GM12892 (cell line): ENCODE measurements around the gene NPEPL1.
"Not testable (repeated sequence)": the region's sequence is repeated elsewhere in the genome, so short reads cannot be mapped to it uniquely, and the experiment has no call there.

ENCODE experiments used
- DNase-seq: peaks from one replicate; pipeline ENCODE4 v3.0.0; 2011; ENCODE audit not compliant: insufficient read length
- FAIRE-seq: peaks from 2 replicates; lab custom pipeline; 2011; peaks lifted over from hg19 to GRCh38; lab: Jason Lieb, UNC
- POLR2A ChIP-seq: IDR thresholded peaks from 2 replicates; pipeline ENCODE4 v1.6.1; 2011; ENCODE audit warnings: low read depth, low read length, control low read depth
- POLR2AphosphoS5 ChIP-seq: IDR thresholded peaks from 2 replicates; pipeline ENCODE4 v1.6.1; 2011; ENCODE audit warnings: low read depth, low read length, control low read depth
- TAF1 ChIP-seq: IDR thresholded peaks from 2 replicates; pipeline ENCODE4 v1.6.1; 2011; ENCODE audit warnings: low read depth, mild to moderate bottlenecking, control low read depth, low read length, borderline replicate concordance

Gene NPEPL1

DNA sequence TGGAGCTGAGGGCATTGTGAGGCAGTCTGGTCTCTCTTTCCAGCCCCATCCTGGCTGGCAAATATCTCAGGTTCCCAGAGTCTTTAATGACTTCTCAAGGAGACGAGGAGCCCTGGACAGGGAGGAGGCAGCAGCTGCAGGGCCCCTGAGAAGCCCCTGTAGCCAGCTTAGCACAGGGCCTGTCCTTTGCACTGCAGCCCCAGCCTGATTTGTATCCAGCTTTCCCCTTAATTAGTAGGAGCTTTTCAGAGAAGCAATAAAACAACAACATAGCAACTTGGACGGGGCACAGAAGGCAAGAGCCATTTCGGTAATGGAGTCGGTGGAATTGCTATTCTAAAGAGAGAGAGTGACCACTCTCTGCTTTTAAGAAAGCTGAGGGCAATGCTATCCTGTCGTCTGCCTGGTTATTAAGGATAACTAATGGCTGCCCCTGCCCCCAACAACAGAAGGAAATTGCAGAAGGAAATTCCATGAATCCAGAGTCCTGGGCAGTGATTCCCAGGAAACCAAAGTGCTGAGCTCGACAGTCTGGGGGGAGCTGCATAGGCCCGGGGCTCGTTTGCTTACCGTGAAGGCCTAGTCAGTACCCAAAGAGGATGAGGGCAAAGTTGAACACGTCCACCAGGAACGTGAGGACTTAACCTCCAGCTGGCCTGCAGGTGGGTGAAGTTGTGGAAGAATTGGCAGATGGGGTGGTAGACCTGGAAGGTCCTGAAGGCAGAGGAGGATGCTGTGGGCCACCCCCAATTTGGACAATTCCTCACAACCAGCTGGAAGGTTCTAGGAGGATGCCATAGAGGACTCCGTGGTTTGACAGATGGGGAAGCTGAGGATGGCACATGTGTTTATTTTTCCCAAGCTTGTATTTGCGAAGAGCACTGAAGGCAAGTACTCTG, 50.3 kb downstream of the NPEPL1 start:
- FAIRE-seq, result no peak
- TF ChIP-seq TAF1 (no peak), POLR2A (no peak), POLR2AphosphoS5 (no peak)

DNA sequence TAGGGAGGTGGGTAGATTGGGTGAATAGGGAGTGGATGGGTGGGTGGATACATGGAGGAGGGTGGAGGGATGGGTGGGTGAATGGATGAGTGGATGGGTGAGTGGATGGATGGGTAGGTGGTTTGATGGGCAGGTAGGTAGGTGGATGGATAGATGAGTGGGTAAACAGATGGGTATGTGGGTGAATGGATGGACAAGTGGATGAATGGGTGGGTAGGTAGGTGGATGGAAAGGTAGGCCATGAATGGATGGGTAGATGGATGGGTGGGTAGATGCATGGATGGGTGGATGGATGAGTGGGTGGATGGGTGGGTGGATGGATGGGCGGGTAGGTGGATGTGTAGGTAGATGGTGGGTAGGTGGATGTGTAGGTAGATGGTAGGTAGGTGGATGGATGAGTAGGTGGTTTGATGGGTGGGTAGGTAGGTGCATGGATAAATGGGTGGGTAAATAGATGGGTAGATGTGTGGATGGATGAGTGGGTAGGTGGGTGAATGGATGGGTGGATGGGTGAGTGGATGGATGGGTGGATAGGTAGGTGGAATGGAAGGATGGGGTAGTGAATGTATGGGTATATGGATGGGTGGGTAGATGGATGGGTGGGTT, 51.4 kb downstream of the NPEPL1 start:
- TF ChIP-seq POLR2A (no peak), TAF1 (no peak), POLR2AphosphoS5 (no peak)
- DNase-seq (no peak), FAIRE-seq (no peak)

More for the DNA sequence above, 50.3 kb downstream of the NPEPL1 start:
- DNase-seq, result no peak

DNA sequence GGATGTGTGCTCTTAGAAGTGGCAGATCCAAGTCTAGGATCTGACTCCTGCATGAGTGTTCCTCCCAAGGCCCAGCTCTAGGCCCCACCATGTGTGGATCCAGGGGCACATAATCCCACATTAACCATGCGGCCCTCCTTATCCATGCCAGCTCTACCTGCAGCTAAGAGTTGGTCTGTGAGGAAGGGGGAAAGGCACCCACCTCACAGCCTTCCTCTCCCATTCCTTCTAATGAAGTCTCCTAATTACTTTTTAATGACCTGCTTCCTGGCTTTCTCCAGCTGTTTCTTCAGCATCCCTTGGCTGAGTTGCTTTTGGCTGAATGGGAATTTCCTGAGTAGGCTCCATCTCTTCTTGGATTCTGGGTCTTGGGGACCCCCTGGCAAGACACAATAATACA, 52.2 kb downstream of the NPEPL1 start:
- TF ChIP-seq POLR2AphosphoS5 (no peak), POLR2A (no peak), TAF1 (no peak)
- no peak for FAIRE-seq

DNA sequence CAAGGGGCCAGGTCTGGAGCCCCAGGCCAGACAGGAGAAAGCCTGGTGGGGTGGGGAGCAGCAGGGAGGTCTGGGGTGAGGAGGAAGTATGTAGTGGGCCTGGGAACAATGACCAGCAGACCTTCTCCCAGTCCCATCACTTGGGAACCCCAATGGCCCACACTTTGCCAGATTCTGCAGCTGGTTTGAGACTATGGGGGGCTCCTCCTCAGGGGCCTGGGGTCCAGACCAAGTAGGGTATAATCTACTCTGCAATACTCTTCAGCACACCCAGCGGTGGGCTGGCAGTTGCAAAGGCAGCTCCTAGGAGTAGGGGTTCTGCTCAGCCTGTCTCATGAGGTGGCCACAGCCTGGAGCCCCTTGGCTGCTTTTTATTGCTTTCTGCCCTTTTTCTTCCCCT, 52.8 kb downstream of the NPEPL1 start:
- DNase-seq, result no peak
- FAIRE-seq, result no peak
- TF ChIP-seq TAF1 (no peak), POLR2AphosphoS5 (no peak), POLR2A (no peak)

More for the DNA sequence above, 52.2 kb downstream of the NPEPL1 start:
- DNase-seq, result no peak

- no peak for DNase-seq
- FAIRE-seq, result no peak
Observed at GRCh38 chr20:58746620-58747019, 54.0 kb downstream of the NPEPL1 start.

DNA sequence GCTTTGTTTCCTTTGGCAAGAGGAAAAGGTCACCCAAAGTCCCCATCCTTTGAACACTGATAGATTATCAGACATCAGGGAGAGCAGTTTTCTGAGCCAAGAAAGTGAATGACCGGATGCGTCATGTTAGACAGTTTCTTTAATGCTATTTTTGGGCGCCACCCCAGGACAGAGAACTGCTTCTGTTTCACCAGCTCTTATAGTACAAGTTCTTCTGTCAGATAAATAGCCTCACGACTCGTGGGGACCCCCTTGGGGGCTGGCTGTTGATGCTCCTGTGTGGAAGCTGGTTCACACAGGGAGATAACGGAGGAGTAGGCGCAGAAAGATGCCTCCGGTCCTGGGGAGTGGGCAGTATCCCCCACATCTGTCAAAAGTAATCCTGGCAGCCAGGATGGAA, 54.6 kb downstream of the NPEPL1 start:
- TF ChIP-seq POLR2AphosphoS5 (no peak), TAF1 (no peak)
- FAIRE-seq (no peak), DNase-seq (no peak)

More at GRCh38 chr20:58746620-58747019, 54.0 kb downstream of the NPEPL1 start:
- TF ChIP-seq POLR2AphosphoS5 (no peak), TAF1 (no peak), POLR2A (no peak)

DNA sequence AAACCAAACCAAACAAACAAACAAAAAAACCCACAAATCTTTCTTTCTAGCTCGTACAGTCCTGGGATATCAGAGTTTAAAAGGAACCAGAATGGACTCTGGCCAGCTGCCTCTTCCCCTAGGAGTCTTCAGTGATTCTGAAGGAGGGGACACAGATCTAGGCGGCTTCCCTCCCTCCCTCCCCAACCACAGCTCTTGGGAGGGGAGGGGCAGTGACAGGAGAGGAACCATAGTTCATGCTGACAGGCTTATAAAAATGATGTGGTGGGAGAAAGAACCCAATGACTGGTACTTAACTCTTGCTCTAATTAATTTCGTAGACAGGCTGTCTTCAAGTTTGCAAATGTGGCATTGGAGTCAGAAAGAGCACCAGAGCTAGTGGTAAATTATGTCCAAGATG, 56.0 kb downstream of the NPEPL1 start:
- FAIRE-seq, result no peak

GRCh38 chr20:58749098-58749769, 56.6 kb downstream of the NPEPL1 start:
- FAIRE-seq (no peak), DNase-seq (no peak)
- TF ChIP-seq TAF1, result no peak
- TF ChIP-seq POLR2AphosphoS5, result no peak
- TF ChIP-seq POLR2A, result no peak

More for the DNA sequence above, 56.0 kb downstream of the NPEPL1 start:
- TF ChIP-seq TAF1 (no peak), POLR2A (no peak), POLR2AphosphoS5 (no peak)
- no peak for DNase-seq

- FAIRE-seq, result no peak
Observed at GRCh38 chr20:58749979-58750378, 57.4 kb downstream of the NPEPL1 start.

DNA sequence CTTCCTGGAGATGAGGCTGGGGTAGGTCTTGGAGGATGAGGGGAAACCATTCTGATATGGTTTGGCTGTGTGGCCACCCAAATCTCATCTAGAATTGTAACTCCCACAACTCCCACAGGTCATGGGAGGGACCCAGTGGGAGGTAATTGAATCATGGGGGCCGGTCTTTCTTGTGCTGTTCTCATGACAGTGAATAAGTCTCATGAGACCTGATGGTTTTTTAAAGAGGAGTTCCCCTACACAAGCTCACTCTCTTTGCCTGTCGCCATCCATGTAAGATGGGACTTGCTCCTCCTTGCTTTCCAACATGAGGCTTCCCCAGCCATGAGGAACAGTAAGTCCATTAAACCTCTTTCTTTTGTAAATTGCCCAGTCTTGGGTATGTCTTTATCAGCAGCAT, 58.1 kb downstream of the NPEPL1 start:
- not testable (repeated sequence) for DNase-seq, FAIRE-seq

More at GRCh38 chr20:58749979-58750378, 57.4 kb downstream of the NPEPL1 start:
- TF ChIP-seq POLR2AphosphoS5 (no peak), POLR2A (no peak), TAF1 (no peak)
- no peak for DNase-seq

- no peak for DNase-seq
- no peak for FAIRE-seq
- TF ChIP-seq POLR2AphosphoS5, result no peak
- TF ChIP-seq TAF1, result no peak
- TF ChIP-seq POLR2A, result no peak
Observed at GRCh38 chr20:58751979-58752378, 59.4 kb downstream of the NPEPL1 start.

- DNase-seq, result no peak
- TF ChIP-seq POLR2A, result no peak
- no peak for TF ChIP-seq TAF1
- TF ChIP-seq POLR2AphosphoS5, result no peak
- no peak for FAIRE-seq
Observed at GRCh38 chr20:58752565-58752964, 60.0 kb downstream of the NPEPL1 start.
